Stimulated activated CD4-positive, alpha-beta T cell treated with anti-CD3 and anti-CD28 coated beads, Interleukin-12 subunit alpha, Interleukin-12 subunit beta, amount 100 ng/mL, for 48 hours (primary cell): ENCODE results near the gene HHAT.
"Not testable (repeated sequence)": the region's sequence is repeated elsewhere in the genome, so short reads cannot be mapped to it uniquely, and the experiment has no call there.

ENCODE experiments used
- DNase-seq, 3 donors: peaks; one replicate each; pipeline ENCODE4 v3.0.0-alpha.2; 2020; ENCODE audit warnings: low read depth in 2 of 3, low spot score in 1 of 3

HHAT gene

DNA sequence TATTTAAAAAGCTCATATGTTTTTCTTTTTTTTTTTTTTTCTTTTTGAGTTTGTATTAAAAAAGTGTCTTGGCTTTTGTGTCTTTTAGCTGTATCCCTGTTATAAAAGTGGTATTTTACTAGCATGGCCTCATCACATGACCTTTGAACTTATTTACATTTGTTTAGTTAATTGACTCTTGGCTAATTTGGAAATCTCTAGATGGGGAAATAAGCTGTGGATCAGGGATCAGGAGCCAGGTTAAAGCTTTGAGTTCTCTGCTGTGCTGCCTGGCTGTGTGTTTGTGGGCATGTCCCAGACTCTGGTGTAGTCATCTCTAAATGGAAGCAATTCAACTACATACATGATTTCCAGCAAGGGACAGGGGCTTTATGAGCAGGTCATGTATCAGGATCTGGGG lies 56.5 kb downstream of the HHAT start:
- DNase-seq, result no peak

DNA sequence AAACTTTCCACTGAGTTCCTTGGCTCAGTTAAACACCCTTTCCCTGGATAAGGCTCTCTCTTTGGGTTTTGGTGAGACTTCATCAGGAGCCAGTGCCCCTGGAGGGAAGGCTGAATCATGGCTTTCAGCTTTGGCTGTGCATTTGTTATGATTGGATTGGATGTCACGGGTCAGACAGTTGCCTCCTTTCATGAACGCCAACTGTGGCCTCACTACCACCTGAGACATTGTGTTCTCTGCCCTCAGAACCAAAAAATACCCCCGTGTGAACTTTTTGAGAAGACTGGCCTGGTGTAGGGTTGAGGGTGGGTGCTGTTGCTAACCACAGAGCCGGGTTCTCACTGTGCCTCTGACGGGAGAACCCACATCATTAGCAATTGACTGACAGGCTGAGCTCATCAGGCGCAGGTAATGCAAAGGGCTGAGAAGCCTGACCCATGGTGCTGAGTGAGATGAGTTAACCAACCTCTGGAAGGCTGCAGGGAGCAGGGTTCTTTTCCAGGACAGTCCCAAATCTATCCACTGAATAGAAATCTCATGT lies 65.6 kb downstream of the HHAT start:
- no peak for DNase-seq

DNA sequence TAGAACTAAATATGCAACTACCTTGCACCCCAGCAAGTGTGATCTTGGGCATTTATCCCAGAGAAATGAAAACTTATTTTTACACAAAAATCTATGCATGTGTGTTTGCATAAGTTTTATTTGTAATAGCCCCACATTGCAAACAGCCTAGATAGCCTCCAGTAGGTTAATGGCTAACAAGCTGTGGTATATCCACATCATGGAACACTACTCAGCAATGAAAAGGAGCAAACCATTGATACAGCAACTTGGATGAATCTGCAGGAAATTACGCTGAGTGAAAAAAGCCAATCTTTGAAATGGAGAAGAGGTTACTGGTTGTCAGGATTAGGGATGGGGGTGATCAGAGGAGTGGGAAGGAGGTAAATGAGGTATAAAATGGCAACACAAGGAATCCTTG lies 67.8 kb downstream of the HHAT start:
- no peak for DNase-seq

DNA sequence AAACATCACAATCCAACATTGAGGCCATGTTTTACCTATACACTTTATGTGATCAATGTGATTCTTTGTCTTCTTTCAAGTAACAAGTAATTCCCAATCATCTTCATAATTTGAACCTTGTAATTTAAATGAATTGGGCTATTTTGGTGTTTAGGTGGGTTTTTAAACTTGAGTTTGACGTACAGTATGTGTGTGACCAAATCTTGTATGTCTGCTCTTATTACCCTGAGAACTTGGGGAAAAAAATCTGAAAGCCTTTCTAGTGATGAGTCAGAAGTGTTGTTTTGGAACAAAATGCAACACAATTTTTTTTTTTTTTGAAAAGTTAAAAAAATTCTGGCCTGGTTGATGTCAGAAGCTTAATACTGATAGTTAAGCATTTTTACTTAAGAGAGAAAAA lies 68.5 kb downstream of the HHAT start:
- DNase-seq, result no peak

DNA sequence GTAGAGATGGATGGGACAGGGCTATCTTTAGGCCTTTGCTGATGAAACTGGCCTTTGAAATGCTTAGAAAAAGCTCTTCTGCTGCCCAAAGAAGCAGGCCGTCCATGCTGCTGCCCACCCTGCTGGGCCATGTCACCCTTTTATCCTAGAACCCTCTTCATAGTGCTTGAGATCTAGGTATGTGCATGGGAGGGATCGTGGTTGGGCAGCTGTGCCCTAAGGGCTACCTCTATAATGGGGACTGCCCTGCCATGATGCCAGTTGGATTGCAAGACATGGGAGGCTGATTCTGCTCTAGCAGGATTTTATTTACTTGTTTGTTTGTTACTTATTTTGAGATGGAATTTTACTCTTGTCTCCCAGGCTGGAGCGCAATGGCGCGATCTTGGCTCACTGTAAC lies 69.0 kb downstream of the HHAT start:
- DNase-seq, result no peak

DNA sequence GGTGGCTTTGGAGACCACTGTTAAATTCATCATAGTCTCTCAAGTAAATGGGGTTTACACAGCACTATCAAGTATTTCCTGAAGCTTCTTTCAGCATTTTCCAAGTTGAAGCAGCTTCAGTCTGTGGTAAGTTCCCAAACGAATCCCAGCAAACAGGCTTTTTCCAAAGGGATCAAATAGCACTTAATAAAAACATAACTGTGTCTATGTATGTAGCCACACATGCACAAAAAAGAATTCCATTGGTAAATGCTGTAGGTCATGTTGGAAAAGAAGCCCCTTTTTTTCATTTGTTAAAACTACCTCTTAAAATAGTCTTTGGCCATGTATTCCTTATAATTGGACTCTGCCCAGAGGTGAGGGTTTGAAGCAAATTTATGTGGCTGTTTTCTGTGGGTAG lies 69.8 kb downstream of the HHAT start:
- DNase-seq, result no peak

DNA sequence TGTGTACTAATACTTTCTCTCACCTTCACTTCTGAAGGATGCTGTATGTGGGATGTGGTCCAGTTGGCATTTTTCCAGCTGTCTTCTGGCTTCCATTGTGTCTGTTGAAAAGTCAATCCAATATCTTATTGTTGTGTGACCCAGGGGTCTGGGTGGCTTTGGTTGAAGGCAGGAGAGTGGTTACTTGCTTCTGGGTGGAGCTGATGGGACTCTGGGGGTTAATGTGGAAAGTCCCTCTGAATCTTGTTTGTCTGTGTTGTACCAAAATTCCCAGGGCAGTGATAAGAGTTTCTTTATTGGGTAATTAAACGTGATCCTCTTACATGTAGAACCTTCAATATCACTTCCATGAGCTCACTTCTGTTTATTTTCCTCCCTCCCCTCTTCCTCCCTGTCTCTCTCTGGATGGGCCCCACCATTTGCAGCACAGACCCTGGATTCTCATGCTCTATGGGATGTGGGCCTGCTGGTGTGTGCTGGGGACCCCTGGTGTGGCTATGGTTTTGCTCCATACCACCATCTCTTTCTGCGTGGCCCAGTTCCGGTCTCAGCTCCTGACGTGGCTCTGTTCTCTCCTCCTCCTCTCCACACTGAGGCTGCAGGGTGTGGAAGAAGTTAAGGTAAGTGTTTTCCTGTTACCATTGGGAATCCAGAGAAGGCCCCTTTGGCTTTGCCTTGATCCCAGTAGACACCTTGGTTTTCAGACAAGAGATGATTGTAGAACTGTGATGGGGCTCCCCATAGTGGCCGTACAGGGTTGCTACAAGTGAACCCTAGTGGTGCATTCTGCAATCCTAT lies 71.5 kb downstream of the HHAT start:
- peak; percentile 24 to 42 (median 38) for DNase-seq

DNA sequence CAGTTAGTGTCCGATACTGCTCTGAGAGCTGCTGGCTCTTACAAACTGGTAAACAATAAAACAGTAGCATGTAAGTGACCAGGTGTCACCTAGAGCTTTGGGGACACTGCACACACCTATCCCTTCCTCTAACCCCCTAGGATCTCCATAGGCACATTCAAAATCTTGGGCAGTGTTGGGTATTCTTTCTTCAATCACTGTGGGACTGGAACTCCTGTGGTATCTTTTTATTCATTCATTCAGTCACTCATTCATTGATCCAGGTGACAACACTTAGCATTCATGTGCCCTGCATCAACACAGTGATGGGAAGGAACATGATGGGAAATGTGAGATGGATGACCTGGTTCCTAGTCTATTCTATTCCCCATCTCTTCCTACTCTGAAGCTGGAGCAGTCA lies 73.9 kb downstream of the HHAT start:
- DNase-seq, result no peak

DNA sequence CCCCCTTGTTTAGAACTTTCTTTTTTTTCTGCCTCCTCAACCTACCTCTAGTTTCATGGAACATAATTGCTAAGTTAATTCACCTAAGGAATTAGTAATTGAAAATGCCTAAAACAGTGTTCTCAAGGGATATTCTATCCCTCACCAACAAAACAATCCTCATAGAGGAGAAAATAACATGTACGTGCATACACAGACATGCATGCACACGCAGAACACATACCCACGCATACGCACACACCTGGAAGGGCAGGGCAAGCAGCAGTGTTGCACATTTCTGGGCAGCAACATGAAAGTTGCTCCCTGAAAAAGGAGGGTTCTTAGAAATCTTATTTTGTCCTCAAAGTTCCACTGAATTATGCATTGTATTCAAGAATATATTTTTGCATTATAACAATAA lies 76.6 kb downstream of the HHAT start:
- no peak for DNase-seq

DNA sequence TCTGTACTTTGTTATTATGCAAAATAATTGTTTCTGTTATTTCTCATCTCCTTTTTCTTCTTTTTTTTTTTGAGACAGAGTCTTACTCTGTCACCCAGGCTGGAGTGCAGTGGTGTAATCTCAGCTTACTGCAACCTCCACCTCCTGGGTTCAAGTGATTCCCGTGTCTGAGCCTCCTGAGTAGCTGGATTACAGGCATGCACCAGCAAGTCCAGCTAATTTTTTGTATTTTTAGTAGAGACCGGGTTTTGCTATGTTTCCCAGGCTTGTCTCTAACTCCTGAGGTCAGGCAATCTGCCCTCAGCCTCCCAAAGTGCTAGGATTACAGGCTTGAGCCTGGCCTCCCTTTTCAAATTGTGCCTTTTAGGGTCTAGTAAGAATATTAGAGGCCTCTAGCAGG lies 77.6 kb downstream of the HHAT start:
- not testable (repeated sequence) for DNase-seq

DNA sequence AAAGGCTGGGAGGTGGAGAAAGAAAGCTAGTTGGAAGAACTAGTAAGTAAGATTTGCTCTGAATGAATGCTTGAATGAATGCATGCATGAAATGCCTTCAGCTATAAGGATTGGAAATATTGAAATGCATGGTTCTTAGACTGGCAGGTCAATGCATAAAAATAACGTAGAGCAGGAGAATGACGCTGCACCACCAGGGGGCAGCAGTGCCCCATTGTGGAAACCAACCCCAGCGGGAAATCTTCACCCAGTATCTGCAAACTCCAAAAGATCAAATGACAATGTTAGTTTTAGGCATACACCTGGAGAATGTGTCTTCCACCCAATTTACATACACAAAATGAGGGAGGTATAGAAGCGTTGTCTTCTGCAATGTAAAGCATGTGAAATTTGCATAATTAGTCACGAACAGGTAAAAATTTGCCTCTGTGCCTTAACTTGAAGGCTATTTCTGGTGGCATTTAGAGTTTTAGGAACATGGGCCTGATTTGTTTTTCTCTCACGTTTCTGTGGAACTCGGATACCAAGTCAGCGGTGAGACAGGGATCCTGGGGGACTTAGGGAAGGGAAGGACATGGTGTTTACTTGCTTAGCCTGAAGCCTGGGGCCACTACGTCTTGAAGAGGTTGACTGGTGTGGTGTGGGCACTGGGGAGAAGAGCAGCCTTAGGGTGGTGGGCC lies 78.6 kb downstream of the HHAT start:
- peak; percentile 62 to 78 (median 65) for DNase-seq

DNA sequence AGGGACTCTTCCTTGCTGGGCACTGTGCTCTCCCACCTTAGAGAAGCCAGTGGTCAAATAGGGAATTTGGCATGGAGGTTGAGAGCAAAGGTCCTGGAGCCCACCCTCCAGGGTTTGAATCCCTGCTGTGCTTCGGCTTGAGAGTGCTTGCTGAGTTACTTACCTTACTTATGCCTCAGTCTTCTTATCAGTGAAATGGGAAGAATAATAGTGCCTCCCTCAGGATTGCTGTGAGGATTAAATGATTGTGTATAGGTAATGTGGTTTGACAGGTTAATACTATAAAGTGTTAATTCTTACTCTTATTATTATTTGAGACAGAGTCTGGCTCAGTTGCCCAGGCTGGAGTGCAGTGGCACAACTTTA lies 79.2 kb downstream of the HHAT start:
- DNase-seq, result no peak

DNA sequence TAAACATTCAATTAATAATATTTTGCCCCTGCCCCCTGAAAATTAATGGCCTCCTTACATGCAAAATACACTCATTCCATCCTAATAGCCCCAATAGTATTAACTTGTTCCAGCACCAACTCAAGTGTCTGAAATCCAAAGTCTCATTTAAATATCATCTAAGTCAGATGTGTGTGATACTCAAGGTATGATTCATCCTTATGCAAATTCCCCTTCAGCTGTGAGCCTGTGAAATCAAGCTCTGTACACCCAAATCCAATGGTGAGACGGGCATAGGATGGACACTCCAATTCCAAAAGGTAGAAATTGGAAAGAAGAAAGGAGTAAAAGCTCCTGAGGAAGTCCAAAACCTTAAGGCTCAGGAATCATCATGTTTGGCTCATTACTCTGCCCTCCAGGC lies 83.5 kb downstream of the HHAT start:
- no peak for DNase-seq

DNA sequence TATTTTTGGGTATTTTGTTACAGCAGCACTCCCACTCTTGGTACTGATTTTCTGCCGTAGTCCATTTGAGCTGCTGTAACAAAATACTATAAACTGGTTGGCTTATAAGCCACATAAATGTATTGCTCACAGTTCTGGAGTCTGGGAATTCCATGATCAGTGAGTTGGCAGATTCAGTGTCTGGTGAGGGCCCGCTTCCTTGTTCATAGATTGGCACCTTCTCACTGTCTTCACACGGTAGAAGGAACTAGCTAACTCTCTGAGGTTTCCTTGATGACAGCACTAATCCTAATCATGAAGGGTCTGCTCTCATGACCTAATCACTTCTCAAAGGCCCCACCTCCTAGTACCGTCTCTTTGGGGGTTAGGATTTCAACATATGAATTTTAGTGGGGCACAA lies 85.2 kb downstream of the HHAT start:
- no peak for DNase-seq

DNA sequence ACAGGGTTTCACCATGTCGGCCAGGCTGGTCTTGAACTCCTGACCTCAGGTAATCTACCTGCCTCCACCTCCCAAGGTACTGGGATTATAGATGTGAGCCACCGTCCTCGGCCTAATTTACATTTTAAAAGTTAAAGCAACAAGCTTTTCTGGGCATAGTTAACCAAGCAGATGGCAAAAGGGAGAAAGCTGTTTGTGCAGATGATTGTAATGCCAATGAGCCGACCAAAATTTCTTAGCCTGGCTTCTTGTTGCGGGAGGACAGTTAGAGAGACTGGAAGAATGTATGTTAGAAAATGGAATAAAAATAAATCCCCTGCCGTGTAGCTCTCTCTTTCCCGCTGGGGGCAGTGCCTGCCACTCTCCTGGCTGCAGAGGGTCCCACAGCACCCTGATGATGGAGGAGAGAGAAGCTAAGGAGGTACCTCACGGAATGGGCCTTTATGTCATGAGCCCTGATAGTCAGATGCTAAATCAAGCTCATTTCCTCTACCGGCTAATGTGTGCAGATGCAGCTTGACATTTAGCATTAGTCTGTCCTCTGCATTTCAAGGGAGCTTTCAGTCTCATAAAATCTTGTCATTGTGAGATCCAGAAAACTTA lies 87.2 kb downstream of the HHAT start:
- no peak for DNase-seq

DNA sequence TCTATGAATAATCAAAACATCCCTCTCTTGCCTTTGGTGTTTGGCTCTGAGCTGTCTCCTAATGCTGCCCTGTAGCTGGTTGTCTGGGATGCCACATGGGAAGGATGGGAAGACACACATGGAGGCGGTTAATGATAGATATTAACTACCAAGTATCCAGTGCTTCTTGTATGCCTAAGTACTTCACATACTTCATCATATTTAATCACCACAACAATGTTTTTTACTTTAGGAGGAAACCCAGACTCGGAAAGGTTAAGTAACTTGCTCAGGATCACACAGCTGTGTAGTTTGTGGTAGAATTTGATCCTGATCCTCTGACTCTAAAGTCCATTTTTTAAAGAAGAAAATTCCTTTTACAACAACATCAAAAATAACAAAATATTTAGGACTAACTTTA lies 88.0 kb downstream of the HHAT start:
- DNase-seq, result no peak

DNA sequence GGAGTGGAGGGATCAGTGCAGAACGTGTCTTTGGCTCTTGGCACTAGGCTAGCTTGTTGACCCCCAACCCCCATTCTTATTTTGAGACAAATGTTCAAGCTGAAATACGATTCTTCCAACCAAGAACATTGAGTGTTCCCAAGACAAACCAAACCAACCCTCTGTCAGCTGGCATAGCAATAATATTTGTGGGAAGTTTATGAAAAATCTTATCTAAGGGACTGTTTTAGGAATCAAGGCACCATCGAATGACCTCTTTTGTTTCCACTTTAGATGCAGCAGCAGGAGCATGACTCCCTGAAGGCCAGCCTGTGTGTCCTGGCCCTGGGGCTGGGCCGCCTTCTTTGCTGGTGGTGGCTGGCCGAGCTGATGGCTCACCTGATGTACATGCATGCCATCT lies 89.2 kb downstream of the HHAT start:
- DNase-seq, result no peak

DNA sequence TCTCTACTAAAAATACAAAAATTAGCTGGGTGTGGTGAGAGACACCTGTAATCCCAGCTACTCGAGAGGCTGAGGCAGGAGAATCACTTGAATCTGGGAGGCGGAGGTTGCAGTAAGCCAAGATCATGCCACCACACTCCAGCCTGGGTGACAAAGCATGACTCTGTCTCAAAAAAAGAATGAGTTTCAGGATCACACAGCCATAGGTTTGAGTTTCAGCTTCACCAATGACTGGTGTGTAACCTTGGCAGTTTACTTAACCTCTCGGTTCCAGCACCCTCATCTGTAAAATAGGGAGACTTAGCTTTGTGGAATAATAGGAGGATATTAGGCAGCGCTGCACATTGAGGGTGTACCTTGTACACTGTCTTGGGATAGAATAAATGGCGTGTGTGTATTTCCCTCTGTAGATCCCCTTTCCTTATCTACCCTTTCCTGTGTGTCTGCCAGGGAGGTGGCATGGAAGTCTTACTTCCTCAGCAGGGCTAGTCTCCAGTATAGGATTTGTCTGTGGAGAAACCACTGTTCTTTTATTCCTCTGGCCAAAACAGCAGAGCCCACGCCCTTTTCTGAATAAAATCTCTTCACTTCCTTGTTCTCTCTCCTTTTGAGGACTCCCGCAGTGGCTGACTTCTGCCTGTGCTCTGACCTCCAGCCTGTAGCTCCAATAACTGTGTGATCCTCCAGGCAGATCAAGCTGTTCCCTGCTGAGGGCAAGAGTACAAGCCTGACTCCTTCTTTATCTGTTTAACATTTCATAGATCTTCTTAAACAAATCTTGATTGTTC lies 90.4 kb downstream of the HHAT start:
- DNase-seq, result no peak

DNA sequence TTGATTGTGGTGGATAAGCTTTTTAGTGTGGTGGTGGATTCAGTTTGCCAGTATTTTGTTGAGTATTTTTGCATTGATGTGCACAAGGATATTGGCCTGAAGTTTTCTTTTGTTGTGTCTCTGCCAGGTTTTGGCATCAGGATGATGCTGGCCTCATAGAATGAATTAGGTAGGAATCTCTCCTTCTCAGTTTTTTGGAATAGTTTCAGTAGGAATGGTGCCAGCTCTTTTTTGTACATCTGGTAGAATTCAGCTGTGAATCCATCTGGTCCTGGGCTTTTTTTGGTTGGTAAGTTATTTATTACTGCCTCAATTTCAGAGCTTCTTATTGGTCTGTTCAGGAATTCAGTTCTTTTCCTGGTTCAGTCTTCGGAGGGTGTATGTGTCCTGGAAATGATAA lies 98.0 kb downstream of the HHAT start:
- not testable (repeated sequence) for DNase-seq

DNA sequence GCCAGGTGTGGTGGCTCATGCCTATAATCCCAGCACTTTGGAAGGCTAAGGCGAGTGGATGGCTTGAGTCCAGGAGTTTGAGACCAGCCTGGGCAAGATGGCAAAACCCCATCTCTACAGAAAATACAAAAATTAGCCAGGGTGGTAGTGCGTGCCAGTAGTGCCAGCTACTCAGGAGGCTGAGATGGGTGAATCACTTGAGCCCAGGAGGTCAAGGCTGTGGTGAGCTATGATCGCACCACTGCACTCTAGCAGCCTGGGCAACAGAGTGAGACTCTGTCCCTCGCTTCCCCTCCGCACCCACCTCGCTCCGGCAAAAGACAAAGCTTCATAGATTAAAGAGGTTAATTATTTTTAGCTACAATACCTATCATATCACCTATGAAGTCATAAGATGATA lies 100.0 kb downstream of the HHAT start:
- no peak for DNase-seq

DNA sequence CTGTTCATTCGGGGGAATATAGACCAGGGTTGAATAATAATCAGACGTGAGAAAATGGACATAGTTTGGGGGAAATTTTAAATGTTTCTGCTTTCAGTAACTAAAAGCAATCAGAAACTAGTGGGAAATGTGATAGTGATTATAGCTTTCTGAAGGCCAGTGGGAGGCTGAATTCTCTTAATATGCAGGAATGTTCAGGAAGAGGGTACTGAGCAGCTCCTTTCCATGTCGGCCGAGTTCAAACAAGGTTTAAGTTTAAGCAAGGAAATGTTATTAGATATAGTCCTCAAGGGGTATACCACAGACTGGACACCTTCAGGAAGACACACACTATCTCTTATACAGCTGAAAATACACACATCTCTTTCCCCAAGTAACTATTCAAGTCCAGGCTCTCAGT lies 105.5 kb downstream of the HHAT start:
- no peak for DNase-seq

DNA sequence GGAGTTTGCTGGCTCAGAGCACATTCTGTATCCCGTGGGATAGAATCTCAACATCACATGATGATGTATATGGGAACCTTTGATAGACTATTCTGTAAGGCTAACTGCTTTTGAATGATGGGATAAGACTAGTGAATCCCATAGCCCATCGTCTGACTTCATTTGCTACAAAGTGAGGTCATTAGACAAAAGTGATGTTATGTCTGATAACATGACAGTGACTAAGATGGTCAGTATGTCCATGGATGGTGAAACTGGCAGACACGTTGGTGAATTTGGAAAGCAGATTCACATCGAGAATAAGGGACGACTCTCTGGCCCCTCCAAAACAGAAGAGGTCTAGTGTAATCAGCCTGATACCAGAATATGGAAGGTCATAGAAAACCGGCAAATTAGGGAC lies 108.4 kb downstream of the HHAT start:
- DNase-seq, result no peak
